Fibroblast of skin of back (primary cell): ENCODE measurements around the gene CD164L2.
"Not testable (repeated sequence)": the region's sequence is repeated elsewhere in the genome, so short reads cannot be mapped to it uniquely, and the experiment has no call there.

Source experiments
- DNase-seq: peaks from one replicate; pipeline ENCODE4 v3.0.0-alpha.2; 2013

The CD164L2 gene

DNA sequence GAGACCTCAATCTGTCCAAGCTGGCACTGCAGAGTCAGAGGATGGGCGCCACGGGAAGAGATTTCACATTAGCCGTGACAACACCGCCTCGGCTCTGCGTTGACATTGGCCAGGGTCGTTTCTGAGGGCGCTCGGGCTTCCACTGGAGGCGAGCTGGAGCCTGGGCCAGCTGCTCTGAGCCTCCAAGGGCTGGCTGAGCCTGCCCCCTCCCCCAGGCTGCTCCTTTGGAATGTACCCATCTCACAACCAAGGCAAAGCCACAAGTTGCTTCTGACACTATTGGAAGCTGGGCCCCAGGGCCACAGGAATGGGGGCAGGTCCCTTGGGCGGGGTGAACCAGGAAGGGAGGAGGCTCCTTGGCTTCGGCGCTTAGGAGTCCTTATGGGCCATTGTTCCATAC, 21.9 kb upstream of the CD164L2 start:
- peak; percentile 86 for DNase-seq

DNA sequence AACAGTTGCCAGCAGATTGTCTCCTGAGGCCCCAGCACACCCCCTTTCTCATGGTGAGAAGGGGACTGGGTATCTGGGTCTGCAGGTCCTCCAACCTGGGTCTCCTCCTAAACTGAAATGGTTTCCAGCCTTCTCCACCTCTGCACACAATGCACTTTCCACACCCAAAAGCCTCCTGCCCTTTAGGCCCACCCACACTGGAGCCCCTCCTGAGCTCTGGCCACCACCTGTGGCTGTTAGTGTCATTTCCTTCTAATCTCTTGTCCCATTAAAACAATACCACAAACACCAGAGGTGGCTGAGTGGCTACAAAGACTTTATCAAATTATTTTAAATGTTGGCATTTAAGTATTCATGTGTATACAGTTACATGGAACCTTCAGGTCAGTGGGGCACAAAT, 20.8 kb upstream of the CD164L2 start:
- no peak for DNase-seq

DNA sequence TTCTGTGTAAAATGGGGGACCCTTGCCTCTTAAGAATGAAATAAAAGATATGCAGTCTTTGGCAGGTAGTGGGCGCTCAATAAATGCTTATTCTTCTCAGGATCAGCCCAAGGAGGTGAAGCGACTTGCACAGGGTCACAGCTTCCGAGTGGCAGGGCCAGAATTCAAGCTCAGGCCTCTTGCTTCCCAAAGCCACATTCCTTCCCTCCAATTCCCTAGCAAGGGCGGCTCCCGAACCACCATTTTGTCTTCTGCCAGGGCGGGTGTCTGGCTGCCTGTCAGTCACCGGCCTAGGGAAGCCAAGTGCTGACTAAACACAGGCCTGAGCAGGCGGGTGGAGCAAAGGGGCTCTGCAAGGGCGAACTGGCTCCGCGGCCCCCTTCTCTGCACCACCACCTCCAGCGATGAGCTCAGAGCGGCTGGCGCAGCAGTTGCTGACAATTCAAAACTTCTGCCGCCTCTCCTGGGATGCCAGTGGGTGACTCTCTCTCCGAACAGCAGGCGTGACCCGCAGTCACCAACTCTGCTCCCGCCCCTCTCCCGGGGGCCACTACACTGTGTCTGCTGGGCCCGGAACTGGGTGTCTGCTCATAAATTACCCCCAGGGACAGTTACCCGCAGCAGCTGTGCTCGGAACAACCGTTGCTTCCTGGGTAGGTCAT, 20.1 kb upstream of the CD164L2 start:
- DNase-seq = peak; percentile 81

DNA sequence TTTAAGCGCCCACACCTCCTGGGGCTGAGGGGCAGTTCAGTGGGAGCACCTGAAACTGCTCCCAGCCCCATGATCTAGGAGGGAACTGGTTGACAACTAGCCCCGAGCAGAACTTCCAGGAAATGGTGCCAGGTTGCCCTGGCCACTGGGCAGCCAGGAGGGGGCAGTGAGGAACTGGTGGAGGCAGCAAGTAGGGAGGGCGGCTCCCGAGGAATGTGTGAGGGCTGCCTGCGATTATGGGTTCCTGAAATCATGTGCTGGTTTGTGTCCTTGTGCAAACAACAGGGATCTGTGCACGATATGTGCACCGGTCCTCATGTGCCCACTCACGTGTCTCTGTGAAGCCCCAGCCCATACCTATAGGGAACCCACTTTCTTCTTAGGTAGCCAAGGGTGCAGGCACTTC, 19.2 kb upstream of the CD164L2 start:
- DNase-seq = peak; percentile 57

DNA sequence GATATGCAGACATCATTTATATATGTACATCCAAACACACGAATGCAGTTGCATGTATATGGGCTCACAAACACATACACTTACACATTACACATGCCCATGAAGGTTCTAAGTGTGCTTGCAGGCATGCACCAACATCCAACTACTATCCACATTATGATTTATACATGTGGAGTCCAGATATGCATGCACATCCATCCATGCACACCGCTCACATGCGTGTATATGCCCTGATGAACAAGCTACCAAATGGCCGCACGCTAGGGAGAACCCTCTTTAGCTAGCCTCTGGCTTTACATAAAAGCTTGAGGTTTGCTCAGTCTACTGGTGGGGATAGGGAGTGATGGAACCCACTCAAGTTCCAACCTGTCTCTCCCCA, 17.8 kb upstream of the CD164L2 start:
- DNase-seq = no peak

DNA sequence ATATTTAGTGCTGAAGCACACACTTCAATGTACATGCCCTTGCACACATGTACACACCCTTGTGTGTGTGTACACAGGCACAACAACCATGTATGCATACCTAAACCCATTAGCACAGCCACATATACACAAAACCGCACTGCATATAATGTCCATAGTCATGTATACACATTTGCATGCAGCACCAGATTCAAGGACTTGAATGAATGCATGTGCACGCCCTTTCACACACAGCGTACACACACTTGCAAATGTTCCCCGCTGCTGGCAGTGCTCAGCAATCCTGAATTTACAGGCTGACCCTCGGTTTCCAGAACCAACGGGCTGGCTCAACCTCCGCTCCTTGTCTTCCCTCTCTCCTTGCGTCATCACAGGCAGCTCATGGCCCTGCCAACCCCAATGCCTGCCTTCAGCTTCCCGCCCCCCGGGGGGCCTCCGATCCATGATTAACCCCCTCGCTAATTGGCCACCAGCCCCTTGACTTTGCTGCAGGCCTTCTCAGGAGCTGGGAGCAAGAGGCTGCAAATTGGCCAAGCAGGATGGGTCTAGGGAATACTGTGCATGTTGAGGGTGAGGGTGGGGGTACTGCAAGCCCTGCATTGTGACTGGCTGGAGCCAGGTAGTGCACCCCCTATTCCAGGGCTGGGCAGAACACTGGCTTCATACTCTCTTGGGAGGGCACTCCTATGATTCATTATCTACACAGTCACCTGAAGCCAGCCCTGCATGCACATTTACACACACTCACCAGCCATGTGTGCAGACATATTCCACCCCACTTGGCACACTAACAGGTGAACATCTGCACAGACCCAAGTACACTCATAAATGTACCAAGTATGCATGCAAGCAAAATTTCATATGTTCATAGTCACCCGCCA, 17.2 kb upstream of the CD164L2 start:
- no peak for DNase-seq

DNA sequence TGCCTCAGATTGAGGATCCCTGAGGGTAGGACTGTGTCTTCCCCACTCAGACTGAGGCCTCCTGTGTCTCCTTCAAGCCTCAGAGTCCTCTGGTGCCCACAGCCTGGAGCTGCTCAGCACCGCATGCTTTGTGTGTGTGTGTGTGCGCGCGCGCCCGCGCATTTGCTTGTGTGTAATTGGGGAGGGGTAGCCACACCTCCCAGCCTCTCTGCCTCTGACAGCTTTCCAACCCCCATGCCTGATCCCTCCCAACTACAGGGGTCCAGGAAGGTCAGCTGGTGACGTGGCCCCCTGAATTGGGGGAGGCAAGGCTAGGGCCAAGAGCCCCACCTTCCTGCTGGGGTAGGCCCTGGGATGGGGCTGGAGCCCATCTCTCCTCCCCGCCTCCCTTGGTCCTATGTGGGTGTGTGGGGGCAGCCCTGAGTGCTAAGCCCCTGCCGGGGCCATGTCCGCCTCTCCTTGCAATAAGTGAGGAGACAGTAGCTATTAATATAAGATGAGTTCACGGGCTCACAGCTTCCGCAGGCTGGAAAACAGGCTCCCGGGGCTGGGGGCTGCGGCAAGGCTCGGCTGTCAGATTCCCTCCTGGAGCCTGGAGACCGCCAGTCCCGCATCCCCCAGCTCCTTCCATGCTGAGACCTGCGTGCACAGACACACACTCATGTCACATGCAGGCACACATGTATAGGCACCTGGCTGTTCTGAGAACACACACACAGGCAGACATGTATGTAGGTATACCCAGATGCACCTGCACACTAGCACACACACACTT, 16.3 kb upstream of the CD164L2 start:
- DNase-seq = peak; percentile 22

DNA sequence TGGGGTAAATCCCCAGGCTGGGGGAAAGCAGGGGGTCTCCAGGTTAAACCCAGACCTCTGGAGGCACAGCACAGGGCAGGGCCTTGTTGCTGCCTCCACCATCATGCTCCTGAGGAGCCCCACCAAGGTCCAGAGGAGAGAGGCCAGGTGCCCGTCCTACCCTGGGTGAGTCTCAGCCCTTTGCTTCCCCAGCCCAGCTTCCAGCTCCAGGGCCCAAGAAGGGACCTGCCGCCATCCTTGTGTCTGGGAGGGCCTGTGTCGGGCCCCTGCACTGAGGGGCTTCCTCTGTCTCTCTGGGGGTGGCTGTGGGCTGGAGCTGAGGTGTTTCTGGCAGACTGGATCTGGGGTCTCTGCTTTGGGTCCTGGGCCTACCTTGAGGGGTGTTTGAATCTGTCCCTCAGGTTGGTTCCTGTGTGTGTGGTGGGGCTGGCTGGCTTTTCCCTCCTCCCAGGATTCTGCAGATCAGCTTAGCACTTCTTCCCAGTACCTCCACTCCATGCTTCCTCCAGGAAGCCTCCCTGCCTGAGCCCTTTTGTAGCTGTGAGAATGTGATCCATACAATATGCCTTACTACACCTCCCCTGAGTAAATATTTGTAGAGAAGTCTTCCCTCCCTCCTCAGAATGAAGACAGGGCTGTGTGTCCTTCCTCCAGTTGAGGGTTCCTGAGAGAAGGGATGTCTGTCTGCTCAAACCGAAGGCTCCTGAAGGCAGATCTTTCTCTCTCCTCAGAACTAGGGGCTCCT, 15.4 kb upstream of the CD164L2 start:
- DNase-seq = no peak

DNA sequence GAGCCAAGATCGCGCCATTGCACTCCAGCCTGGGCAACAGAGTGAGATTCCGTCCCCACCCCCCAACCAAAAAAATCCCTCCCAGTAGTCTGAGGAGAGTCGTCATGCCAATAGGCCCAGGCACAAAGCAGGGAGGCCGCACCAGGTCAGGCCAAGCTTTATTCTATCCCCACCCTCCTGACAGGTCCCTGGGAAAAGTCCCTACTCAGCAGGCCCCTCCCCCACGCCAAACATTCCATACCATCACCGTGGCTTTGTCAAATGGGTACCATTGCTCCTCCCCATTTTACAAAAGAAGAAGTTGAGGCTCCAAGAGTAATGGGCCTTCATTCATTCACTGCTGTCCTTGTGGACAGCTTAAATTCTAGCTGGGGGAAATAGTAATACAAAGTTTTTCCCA, 14.6 kb upstream of the CD164L2 start:
- DNase-seq = no peak

DNA sequence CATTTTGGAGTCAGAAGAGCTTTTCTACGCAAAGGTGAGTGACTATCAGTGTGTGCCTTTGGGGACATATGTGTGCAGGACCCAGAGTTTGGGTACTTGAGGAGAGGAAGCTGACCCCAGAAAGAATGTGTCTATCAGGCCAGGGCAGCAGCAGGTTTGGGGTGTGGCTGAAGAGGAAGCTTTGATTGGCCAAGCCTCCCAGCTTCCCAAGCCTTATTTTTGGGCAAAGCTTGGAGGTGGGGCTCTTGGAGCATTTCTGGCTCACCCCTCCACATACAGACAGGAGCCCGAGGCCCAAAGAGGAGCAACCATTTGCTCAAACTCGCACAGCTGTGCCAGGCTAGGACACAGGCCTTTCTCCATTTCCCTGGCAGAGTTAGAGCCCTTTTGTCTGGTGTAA, 14.0 kb upstream of the CD164L2 start:
- DNase-seq = no peak

DNA sequence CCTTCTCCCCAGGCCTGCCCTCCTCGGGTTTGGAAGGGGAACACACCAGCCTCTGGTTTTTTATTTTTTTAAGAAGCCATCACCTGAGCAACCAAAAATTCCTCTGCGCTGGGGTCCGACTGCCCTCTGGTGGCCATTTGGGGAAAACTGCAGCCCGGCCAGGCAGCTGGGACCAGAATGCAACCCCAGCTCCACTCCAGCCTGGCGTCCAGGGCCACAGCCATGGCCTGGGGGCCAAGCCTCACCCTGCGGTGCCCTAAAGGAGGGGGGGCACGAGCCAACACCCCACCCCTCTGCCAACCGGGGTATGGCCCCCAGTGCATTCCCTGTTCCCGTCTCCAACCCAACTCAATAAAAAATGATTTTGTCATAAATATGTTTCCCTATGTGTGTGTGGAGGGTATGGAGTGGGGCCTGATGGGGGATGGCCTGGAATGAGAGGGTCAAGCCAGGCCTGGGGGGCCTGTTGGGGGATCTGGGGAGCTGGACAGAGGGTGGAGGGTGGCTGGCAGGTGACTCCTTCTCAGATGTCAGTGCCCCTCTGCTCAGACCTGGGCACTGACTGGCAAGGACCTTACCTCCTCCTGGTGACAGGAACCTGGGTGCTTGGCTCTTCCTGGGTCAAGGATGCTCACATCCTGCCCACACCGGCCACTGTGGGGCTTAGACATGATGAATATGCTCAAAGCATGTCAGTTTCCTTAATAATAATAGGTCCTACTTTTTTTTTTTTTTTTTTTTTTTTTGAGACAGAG, 12.5 kb upstream of the CD164L2 start:
- peak; percentile 61 for DNase-seq

DNA sequence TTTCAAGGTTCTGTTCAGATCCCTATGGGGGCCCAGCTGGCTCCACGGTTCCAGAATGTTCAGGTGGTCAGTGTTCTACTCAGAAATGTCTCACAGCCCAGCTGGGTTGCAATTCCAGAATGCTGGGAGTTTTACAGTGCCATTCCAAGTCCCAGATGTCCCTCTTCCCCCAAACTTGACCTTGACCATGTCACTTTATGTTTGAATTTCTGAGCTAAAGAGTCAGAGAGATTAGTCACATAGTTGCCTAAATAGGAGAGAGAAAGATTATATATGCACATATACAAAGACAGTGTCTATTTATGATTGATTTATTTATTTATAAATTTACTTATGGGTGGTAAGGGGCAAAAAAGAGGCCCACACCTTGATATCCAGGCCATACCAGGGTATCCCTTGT, 11.8 kb upstream of the CD164L2 start:
- DNase-seq = peak; percentile 49

DNA sequence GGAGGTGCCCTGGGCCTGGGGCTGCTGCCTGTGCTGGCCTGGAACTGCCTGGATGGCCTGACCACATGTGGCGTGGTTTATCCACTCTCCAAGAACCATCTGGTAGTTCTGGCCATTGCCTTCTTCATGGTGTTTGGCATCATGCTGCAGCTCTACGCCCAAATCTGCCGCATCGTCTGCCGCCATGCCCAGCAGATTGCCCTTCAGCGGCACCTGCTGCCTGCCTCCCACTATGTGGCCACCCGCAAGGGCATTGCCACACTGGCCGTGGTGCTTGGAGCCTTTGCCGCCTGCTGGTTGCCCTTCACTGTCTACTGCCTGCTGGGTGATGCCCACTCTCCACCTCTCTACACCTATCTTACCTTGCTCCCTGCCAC, 11.1 kb upstream of the CD164L2 start:
- no peak for DNase-seq

DNA sequence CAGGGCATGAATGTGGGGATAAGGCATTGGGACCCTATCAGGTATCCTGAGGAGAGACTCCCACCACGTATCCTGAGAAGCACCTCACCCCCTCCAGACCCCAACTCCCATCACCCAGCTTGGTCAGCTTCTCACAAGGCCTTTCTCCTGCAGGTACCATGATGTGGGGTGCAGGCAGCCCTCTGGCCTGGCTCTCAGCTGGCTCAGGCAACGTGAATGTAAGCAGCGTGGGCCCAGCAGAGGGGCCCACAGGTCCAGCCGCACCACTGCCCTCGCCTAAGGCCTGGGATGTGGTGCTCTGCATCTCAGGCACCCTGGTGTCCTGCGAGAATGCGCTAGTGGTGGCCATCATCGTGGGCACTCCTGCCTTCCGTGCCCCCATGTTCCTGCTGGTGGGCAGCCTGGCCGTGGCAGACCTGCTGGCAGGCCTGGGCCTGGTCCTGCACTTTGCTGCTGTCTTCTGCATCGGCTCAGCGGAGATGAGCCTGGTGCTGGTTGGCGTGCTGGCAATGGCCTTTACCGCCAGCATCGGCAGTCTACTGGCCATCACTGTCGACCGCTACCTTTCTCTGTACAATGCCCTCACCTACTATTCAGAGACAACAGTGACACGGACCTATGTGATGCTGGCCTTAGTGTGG, 10.6 kb upstream of the CD164L2 start:
- DNase-seq = no peak

DNA sequence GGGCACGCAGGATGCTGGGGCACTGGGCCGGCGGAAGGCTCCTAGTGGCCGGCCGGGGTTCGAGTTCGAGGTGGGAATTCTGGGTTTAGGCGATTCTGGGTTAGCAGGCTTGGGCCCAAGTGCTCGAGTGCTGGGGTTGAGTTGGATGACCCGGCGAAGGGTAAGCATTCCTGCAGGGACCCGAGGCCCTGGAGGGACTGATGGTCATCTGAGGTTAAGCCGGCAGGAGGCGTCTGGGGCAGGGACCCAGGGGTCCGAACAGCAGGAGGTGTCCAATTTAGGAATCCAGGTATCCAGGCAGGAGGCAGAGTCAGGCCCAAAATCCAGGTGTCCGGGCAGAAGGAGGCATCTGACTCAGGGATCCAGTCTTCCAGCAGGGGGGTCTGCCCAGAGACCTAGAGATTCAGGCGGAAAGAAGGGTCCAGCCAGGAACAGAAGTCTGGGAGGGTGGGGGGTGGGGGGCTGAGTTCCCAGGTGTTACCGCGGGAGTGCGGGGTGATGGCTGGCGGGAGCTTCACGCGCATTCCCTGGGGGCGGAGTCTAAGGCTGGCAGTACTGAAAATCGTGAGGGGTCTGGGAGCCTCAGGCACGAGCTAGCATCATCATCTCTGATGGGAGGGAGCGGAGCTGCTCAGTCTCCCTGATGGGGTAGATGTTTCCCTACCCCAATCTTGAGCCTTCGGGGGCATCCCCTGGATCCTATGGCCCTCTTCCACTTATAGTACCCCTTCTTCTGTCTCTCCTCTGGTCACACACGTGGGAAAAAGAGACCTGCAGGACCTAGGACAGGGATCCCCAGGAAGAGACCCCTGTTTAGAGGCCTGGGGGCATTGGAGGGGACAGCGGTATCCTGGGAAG, 9.9 kb upstream of the CD164L2 start:
- DNase-seq = peak; percentile 21

DNA sequence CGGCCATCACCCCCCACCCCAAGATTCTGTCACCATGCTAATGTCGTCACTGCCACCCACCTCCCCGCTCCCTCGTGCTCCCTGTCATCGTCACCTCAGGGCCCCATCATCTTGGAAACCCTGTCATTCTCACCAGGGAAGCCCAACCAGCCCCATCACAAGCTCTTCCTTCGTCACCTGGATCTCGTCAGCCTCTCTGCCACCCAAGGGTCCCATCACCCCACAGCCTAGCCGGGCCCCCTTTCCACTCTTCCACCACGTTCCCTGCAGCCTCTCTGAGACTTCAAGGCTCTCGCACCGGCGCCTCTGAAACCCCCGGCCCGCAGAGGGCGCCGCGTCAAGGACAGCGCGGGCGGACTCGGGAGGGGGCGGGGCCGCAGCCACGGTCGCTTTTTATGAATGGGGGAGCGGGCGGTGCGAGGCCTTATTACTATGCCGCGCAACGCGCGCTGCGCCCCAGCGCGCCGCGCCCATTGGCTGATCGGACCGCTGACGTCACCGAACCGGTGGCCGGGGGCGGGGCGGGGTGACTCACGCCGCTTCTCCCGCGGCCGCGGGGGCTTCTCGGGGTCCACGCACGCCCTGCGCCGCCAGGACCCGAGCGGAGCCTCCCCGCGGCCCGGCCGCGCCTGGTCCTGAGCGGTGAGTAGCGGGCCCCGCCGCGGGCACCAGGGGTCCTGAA, 9.1 kb upstream of the CD164L2 start, which contains the start of gene GPR3:
Gene GPR3 (plus strand): TSS at position 527 of the 682 bp plus-strand sequence. CDS start 1,177 bp downstream, outside the sequence.
- peak; percentile 90 for DNase-seq

DNA sequence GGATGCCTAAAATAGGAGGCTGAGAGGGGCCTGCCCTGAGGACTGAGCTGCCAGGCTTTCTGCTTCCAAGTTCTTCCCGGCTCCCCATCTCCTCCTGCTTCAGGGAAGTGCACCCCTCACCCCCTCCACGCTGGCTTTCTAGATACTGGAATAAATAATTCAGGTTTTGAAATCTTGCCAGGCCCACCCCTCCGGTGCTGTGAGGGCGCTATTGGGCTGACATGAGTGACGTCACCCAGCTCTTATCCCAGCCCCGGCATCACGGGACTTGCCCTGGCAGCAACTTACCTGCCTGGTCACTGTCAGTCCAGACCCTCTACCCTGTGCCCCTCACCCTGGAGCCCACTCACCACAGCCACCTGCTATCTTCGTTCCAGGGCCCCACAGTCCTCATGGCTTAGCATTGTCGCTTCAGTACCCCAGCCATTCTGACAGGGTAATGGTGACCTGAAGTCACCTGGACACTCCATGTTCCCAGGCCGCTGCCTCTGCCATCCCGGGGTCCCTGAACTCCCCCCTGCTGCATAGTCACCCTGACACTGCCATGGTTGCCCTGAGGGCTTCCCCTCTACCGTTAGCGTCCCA, 8.5 kb upstream of the CD164L2 start:
- peak; percentile 42 for DNase-seq

DNA sequence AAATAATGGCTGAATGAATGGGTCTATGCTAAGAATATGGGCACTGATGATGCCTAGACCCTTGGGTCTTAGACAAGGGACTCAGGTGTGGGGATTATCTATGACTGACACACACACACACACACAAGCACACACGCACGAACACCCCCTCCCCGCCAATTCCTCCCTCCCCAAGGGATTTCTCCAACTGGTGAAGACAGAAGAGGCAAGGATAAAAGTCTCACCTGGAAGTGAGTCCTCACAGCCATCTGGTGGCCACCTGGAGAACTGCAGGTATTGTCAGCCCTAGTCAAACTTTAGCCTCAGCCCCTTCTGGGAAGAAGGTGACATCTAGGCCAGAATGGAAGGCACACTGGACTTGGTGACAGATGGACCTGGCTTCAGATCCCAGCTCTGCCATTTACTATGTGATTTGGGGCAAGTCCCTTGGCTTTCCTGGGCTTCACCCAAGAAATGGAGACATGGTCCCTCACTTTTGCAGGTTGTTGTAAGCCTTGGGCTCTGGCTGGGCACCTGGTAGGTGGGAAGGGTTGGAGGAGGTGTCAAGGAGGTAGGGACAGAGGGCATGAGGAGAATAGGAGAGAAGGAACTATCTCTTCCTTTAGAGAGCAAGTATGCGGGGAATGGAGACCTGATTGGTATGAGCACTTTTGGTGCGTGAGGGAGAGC, 5.3 kb upstream of the CD164L2 start:
- peak; percentile 34 for DNase-seq

DNA sequence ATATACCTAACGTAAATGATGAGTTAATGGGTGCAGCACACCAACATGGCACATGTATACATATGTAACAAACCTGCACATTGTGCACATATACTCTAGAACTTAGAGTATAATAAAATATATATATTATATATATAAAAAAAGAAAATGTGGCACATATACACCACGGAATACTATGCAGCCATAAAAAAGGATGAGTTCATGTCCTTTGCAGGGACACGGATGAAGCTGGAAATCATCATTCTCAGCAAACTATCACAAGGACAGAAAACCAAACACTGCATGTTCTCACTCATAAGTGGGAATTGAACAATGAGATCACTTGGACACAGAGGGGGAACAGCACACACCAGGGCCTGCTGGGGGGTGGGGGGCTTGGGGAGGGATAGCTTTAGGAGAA, 1.7 kb upstream of the CD164L2 start:
- DNase-seq = not testable (repeated sequence)
